Measurements from ENCODE around the gene SNCB.

SNCB gene

GRCh38 chr5:176643491-176644219, 13.3 kb upstream of the SNCB start:
- no peak for DNase-seq

GRCh38 chr5:176642675-176643490, 12.5 kb upstream of the SNCB start:
- DNase-seq: no peak

- no peak for DNase-seq
These were observed 10.3 kb upstream of the SNCB start for GRCh38 chr5:176640616-176641015.

GRCh38 chr5:176639981-176640380, 9.6 kb upstream of the SNCB start:
- DNase-seq: no peak

- no peak for DNase-seq
These were observed 8.9 kb upstream of the SNCB start for GRCh38 chr5:176639208-176639607.

- no peak for DNase-seq
These were observed 8.1 kb upstream of the SNCB start for GRCh38 chr5:176638437-176638836.

- DNase-seq: no peak
These were observed 7.2 kb upstream of the SNCB start for GRCh38 chr5:176637556-176637955.

GRCh38 chr5:176636426-176636825, 6.1 kb upstream of the SNCB start:
- no peak for DNase-seq

- no peak for DNase-seq
These were observed 3.3 kb upstream of the SNCB start for GRCh38 chr5:176633598-176633997.

- no peak for DNase-seq
These were observed 2.4 kb upstream of the SNCB start for GRCh38 chr5:176632745-176633144.

- DNase-seq: no peak
These were observed 1.3 kb upstream of the SNCB start for GRCh38 chr5:176631383-176632200.

- no peak for DNase-seq
These were observed 418 bp upstream of the SNCB start for GRCh38 chr5:176630681-176631222.

- no peak for DNase-seq
These were observed 949 bp downstream of the SNCB start for GRCh38 chr5:176629317-176629852.

- DNase-seq: no peak
These were observed 1.7 kb downstream of the SNCB start for GRCh38 chr5:176628406-176629228.

GRCh38 chr5:176627582-176627981, 2.8 kb downstream of the SNCB start:
- DNase-seq: no peak

- DNase-seq: no peak
These were observed 3.5 kb downstream of the SNCB start for GRCh38 chr5:176626876-176627236.

GRCh38 chr5:176625966-176626875, 4.1 kb downstream of the SNCB start:
- no peak for DNase-seq

GRCh38 chr5:176625512-176625911, 4.8 kb downstream of the SNCB start:
- DNase-seq: no peak

GRCh38 chr5:176624938-176625337, 5.4 kb downstream of the SNCB start:
- no peak for DNase-seq

- no peak for DNase-seq
These were observed 6.2 kb downstream of the SNCB start for GRCh38 chr5:176624142-176624541.

GRCh38 chr5:176621661-176622079, 8.7 kb downstream of the SNCB start:
- no peak for DNase-seq
